Pancreas (tissue), 10 donors: ENCODE measurements around the gene CCDC144A. TPM values are rescaled to one million over a fixed set of nuclear protein-coding genes. Genes with fewer than 3 reads are reported as not detected.
"Not testable (repeated sequence)": the region's sequence is repeated elsewhere in the genome, so short reads cannot be mapped to it uniquely, and the experiment has no call there.

Source experiments
- ATAC-seq, 4 donors: fragments of 200-7000 bp; cut with Tn5 transposase; one replicate each; pipeline versions ENCODE4 v1.8.0 to v1.9.1; 2020; ENCODE audit warnings: mild to moderate bottlenecking in 4 of 4, moderate library complexity in 4 of 4
- DNase-seq, 6 donors: peaks; one replicate each; pipeline ENCODE4 v3.0.0-alpha.2; 2020
- FAIRE-seq: peaks from 2 replicates; lab custom pipeline; 2012; peaks lifted over from hg19 to GRCh38; lab: Jason Lieb, UNC
- H3K27ac ChIP-seq, 4 donors: fragments of 200-600 bp; sonication (generic); 1 replicate in 3 of 4; 2 replicates in 1 of 4; pipeline versions ENCODE4 v1.5.0 to v1.8.0; 2020
- H3K27me3 ChIP-seq, 4 donors: fragments of 200-600 bp; one replicate each; pipeline ENCODE4 v1.8.0; 2021
- H3K36me3 ChIP-seq, 3 donors: fragments of 200-600 bp; sonication (generic) in 1 of 3; one replicate each; pipeline versions ENCODE4 v1.5.0 to v1.8.0; 2020 to 2021
- H3K4me1 ChIP-seq, 3 donors: fragments of 200-600 bp; one replicate each; pipeline ENCODE4 v1.8.0; 2021
- H3K4me3 ChIP-seq, 4 donors: fragments of 200-600 bp; sonication (generic) in 2 of 4; one replicate each; pipeline versions ENCODE4 v1.5.0 to v1.8.0; 2020 to 2021
- H3K9me3 ChIP-seq, 4 donors: fragments of 200-600 bp; one replicate each; pipeline ENCODE4 v1.8.0; 2021
- WGBS, 2 donors: extraction: QIAGEN DNeasy Blood & Tissue Kit; methylation state at CpG; one replicate each; pipeline ENCODE4 v1.1.7; 2013; 5-methylcytosine and 5-hydroxymethylcytosine counted together
- intact Hi-C, 3 donors: fragments of 100-400 bp; cut with DNase I; formaldehyde crosslinking; loops; one replicate each; pipeline versions ENCODE4 v1.11.1 to v1.14.2; 2022
- polyA plus RNA-seq, 2 donors: library from polyadenylated mRNA; stranded (reverse); fragments of 200-250 nt; gene quantifications; one replicate each; pipeline ENCODE4 v1.2.3, GENCODE V29; 2013
- total RNA-seq, 6 donors: library from RNA; stranded (reverse); fragmentation: NEBNext Ultra II Directional in 4 of 6; extraction: Animal tissue kit (Norgen Biotek cat#: 25700) in 4 of 6; gene quantifications; one replicate each; pipeline versions ENCODE4 v1.2.1 to v1.2.4, GENCODE V29; 2021 to 2023
- TF ChIP-seq, protein P1 (sequence below), 4 donors: fragments of 200-600 bp; sonication (generic) in 3 of 4; IDR thresholded peaks; one replicate each; pipeline versions ENCODE4 v1.5.0 to v1.8.0; 2021; ENCODE audit warnings: antibody characterized with exemption in 4 of 4
- donor health status: healthy with polysubstance abuse.
- donor health status: DM: no; HTN: no; CAD: no; lungs with moderate emphysema.
- donor health status: DM: no; HTN: no; CAD: no.
- donor health status: control.
- donor health status: control.
- donor health status: Bipolar disorder and iron deficiency.
- donor health status: DM: yes; HTN: yes; CAD: no.
- donor health status: DM: no; HTN: no; CAD: no.
- donor health status: DM: no; HTN: no; CAD: no.
- donor health status: DM: yes; HTN: yes; CAD: no.

CCDC144A gene
- total and polyA plus RNA-seq, 8 donors = 0.28 to 10.3 (median 2.4) TPM

DNA sequence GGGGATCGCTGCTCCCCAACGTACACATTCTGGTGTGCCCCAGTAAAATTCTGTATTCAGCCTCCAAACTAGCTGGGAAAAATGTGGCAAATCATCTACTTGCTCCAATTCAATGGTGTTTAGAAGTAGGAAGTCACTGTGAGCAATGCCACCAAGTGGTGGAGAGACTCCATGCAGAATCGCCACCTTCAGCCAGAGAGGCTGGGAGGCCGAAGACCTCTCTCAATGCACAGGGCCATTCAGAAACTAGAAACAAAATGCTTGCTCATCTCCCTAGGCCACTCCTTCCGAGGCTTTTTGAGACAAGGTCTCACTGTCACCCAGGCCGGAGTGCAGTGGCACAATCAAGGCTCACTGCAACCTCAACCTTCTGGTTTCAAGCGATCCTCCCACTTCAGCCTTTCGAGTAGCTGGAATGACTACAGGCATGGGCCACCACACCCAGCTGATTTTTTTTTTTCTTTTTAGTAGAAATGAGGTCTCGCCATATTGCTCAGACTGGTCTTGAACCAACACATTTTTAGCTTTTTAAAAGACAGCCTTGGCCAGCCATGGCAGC, 100.4 kb downstream of the CCDC144A start:
- H3K27me3 ChIP-seq, H3K36me3 ChIP-seq, H3K4me3 ChIP-seq, H3K4me1 ChIP-seq, FAIRE-seq, intact Hi-C loops, ATAC-seq, DNase-seq, H3K9me3 ChIP-seq, H3K27ac ChIP-seq: not testable (repeated sequence)
- WGBS, 2 donors = 81 to 89% methylated on average over 7 of the region's 9 CpGs

DNA sequence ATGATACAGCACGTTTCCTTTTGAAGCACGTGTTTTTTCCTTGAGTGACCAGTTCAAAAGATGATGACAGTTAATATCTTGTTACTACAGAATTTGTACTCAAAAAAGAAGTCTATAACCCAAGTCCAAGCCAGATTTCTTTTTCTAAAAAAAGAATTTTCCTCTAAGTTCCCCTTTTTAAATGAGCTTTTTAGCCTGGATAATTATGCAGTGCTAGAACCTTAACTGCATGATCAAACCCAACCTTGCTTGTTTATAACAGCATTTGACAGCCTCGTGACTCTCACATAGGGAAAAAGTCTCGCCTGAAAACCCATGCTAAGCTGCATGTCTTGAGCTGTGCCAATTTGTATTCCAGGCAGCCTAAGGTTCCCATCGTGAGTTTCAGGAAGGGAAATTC, 104.2 kb downstream of the CCDC144A start:
- H3K27me3 ChIP-seq, FAIRE-seq, intact Hi-C loops, H3K9me3 ChIP-seq, H3K27ac ChIP-seq, H3K4me1 ChIP-seq, ATAC-seq, H3K4me3 ChIP-seq, DNase-seq, H3K36me3 ChIP-seq: not testable (repeated sequence)
- 55 to 63% methylated on average over 3 of the region's 5 CpGs for WGBS, 2 donors

DNA sequence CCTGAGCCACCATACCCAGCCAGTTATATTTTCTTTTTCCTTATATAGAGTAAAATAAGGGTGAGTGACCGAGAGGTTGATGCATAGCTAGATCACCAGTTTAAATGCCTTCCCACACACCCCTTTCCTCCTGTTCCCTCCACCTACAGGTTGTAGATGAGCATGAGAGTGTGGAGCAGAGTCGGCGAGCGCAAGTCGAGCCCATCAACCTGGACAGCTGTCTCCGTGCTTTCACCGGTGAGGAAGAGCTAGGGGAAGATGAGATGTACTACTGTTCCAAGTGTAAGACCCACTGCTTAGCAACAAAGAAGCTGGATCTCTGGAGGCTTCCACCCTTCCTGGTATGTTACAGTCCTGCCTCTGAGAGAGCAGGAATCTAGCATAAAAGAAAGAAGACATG, 105.9 kb downstream of the CCDC144A start:
- intact Hi-C loops, H3K9me3 ChIP-seq, H3K4me3 ChIP-seq, H3K36me3 ChIP-seq, H3K27me3 ChIP-seq, ATAC-seq, H3K4me1 ChIP-seq, DNase-seq, FAIRE-seq, H3K27ac ChIP-seq: not testable (repeated sequence)
- WGBS, 2 donors = 86 to 91% methylated on average over 6 of the region's 7 CpGs

DNA sequence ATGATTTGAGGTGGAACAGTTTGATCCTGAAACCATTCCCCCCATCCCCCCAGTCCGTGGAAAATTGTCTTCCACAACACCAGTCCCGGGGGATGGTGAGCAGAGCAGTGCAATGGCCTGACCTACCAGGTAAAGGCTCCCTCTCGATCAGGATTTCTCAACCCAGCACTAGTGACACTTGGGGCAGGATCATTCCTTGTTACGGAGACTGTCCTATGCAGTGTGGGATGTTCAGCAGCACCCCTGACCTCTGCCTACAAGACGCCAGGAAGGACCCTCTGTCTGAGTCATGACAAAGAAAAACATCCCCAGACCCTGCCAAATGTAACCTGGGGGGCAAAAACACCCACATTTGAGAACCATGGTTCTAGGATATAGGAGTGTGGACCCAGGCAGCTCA, 114.8 kb downstream of the CCDC144A start:
- H3K27me3 ChIP-seq, H3K36me3 ChIP-seq, H3K27ac ChIP-seq, FAIRE-seq, H3K4me3 ChIP-seq, ATAC-seq, DNase-seq, H3K9me3 ChIP-seq, H3K4me1 ChIP-seq, intact Hi-C loops: not testable (repeated sequence)
- WGBS, 2 donors = 69 to 70% methylated on average over 5 of the region's 5 CpGs

DNA sequence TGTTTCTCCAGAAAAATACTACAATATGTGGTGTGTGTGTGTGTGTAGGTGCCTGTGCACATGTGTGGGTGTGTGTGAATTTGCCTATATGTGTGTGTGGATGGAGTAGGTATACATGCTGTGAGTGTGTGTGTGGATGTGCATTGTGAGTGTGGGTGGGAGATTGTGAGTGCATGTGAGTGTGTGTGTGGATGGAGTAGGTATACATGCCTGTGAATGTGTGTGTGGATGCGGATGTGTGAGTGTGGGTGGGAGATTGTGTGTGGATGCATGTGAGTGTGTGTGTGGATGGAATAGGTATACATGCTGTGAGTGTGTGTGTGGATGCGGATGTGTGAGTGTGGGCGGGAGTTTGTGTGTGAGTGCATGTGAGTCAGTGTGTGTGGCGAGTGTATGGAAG, 116.6 kb downstream of the CCDC144A start:
- H3K4me1 ChIP-seq, FAIRE-seq, H3K4me3 ChIP-seq, H3K9me3 ChIP-seq, DNase-seq, intact Hi-C loops, H3K27me3 ChIP-seq, H3K36me3 ChIP-seq, H3K27ac ChIP-seq, ATAC-seq: not testable (repeated sequence)
- 75 to 88% methylated on average over 2 to 4 of the region's 4 CpGs for WGBS, 2 donors

DNA sequence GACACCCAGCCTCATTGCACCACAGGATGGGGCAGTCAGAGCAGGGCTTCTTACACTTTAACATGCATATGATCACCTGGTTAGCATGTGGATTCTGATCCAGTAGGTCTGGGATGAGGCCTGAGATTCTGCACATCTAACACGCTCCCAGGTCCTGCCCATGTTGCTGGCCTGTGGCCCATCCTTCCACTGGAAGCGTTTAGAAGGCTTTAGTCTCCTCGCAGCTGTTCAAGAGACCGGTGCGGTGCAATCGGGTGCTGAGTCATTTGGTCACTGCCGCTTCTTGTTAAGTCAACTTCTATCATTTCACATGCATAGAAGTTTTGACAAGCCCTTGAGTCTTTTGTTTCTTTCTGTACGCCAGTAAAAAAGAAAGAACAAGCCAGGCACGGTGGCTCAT, 117.6 kb downstream of the CCDC144A start:
- intact Hi-C loops, ATAC-seq: not testable (repeated sequence)

DNA sequence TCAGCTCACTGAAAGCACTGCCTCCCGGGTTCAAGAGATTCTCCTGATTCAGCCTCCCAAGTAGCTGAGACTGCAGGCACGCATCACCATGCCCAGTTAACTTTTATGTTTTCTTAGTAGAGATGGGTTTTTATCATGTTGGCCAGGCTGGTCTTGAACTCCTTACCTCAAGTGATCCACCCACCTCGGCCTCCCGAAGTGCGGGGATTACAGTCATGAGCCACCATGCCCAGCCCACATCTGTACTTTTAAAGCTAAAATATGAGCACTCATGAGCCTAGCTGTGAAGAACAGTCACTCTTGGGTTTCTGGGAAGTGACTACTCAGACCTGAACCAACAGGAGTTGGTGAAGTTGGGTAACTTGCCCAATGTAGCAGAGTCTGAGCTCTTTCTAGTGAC, 120.2 kb downstream of the CCDC144A start:
- H3K4me1 ChIP-seq, H3K27me3 ChIP-seq, DNase-seq, H3K9me3 ChIP-seq, H3K27ac ChIP-seq, H3K36me3 ChIP-seq, ATAC-seq, FAIRE-seq, H3K4me3 ChIP-seq, intact Hi-C loops: not testable (repeated sequence)
- WGBS, 2 donors = 77 to 95% methylated on average over 4 to 5 of the region's 5 CpGs

More for the DNA sequence above, 117.6 kb downstream of the CCDC144A start:
- H3K36me3 ChIP-seq, H3K27ac ChIP-seq, FAIRE-seq, H3K4me3 ChIP-seq, H3K9me3 ChIP-seq, DNase-seq, H3K27me3 ChIP-seq, H3K4me1 ChIP-seq: not testable (repeated sequence)
- 58 to 76% methylated on average over 5 to 8 of the region's 9 CpGs for WGBS, 2 donors

DNA sequence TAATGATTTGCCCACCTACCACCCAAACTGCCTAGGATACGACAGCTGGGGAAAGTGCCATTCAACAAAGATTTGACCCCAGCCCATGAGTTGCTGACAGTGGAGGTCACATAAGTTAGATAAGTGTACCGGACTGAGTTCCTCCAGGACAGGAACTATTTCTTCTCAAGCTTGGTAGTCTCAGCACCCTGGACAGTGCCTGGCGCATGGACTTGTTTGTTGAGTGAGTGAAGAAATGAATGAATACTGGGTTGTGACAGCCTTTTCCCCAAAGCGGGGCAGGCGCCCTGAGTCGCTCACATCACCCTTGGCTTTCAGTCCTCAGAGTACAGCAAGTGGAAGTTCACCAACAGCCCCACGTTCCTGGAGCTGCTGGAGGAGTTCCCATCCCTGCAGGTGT, 122.1 kb downstream of the CCDC144A start:
- H3K4me3 ChIP-seq, intact Hi-C loops, DNase-seq, FAIRE-seq, H3K4me1 ChIP-seq, H3K9me3 ChIP-seq, H3K36me3 ChIP-seq, H3K27ac ChIP-seq, ATAC-seq, H3K27me3 ChIP-seq: not testable (repeated sequence)
- WGBS, 2 donors = 19 to 53% methylated on average over 4 to 7 of the region's 7 CpGs

DNA sequence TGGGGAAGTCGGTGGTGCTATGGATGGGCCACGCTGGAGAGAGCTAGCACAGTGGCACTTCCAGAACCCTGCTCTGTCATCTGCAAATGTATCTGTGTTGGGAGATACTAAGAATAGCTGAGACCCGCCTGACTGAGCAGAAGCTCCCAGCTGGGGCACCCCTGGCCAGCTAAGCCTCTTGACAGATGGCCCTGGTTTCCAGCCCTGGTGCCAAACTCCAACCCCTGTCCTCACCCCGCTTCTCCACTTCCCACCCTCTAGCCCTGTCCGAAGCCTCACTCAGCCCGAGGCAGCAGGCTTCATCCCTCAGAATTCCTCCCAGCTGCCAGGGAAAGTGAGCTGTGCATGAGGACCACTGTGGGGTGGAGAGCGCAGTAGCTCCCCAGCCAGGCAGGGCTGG, 124.4 kb downstream of the CCDC144A start:
- intact Hi-C loops = no loop called here
- H3K36me3 ChIP-seq = no peaks in the 10 kb centered on the region
- WGBS, 2 donors = 71 to 91% methylated on average over 6 to 7 of the region's 7 CpGs

More for the DNA sequence above, 124.4 kb downstream of the CCDC144A start:
- Histone ChIP-seq H3K27ac (no peak overlapping the region), H3K4me1 (no peaks in the 10 kb centered on the region), H3K27me3 (no peaks in the 10 kb centered on the region), H3K4me3 (no peak overlapping the region), H3K9me3 (no peaks in the 10 kb centered on the region)
- no peak for DNase-seq
- FAIRE-seq = no peak
- ATAC-seq = no peak
- TF ChIP-seq, protein P1, sequence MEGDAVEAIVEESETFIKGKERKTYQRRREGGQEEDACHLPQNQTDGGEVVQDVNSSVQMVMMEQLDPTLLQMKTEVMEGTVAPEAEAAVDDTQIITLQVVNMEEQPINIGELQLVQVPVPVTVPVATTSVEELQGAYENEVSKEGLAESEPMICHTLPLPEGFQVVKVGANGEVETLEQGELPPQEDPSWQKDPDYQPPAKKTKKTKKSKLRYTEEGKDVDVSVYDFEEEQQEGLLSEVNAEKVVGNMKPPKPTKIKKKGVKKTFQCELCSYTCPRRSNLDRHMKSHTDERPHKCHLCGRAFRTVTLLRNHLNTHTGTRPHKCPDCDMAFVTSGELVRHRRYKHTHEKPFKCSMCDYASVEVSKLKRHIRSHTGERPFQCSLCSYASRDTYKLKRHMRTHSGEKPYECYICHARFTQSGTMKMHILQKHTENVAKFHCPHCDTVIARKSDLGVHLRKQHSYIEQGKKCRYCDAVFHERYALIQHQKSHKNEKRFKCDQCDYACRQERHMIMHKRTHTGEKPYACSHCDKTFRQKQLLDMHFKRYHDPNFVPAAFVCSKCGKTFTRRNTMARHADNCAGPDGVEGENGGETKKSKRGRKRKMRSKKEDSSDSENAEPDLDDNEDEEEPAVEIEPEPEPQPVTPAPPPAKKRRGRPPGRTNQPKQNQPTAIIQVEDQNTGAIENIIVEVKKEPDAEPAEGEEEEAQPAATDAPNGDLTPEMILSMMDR (IDR thresholded peaks at IDR 0.05) = no peak
